ENCODE results near the gene PRELID2.
A peak's percentile ranks its signal among the peaks of the same experiment; 100 is the strongest.

The PRELID2 gene

GRCh38 chr5:145787001-145787400, 48.1 kb downstream of the PRELID2 start:
- Histone ChIP-seq H3K4me1 (ENCODE audit: control insufficient read depth, insufficient read depth, low read depth, low read length) (peaks cover 1% of the 10 kb centered on the region), H2AK5ac (ENCODE audit: low read length, severe bottlenecking) (no peak overlapping the region), H3K36me3 (ENCODE audit: control insufficient read depth in 1 of 2, insufficient read depth in 2 of 2, low read depth in 1 of 2, low read length in 2 of 2) (no peaks in the 10 kb centered on the region), H3K4me2 (ENCODE audit: low read length, poor library complexity, severe bottlenecking) (no peak overlapping the region), H4K8ac (ENCODE audit: low read length) (no peak overlapping the region), H2BK5ac (ENCODE audit: low read depth, low read length, poor library complexity, severe bottlenecking) (no peak overlapping the region), H2BK120ac (ENCODE audit: low read depth, low read length) (no peak overlapping the region), H3K14ac (ENCODE audit: low read length in 2 of 2) (no peak overlapping the region), H3K23ac (ENCODE audit: low read length in 2 of 2) (no peak overlapping the region), H2AFZ (ENCODE audit: low read depth, low read length) (no peak overlapping the region), H3K79me1 (replicated peaks; ENCODE audit: low read length, poor library complexity, severe bottlenecking) (peaks cover 1% of the 10 kb centered on the region), H2BK12ac (ENCODE audit: low read length in 2 of 2) (no peak overlapping the region), H3K9me3 (ENCODE audit: control insufficient read depth, low read length) (no peaks in the 10 kb centered on the region), H3K27me3 (ENCODE audit: control insufficient read depth in 1 of 2, insufficient read depth in 1 of 2, low read length in 2 of 2) (no peaks in the 10 kb centered on the region), H3K18ac (ENCODE audit: low read depth in 1 of 2, low read length in 2 of 2) (no peak overlapping the region), H2BK15ac (ENCODE audit: low read depth, poor library complexity, severe bottlenecking) (no peak overlapping the region), H3K4ac (ENCODE audit: low read depth in 1 of 2, low read length in 2 of 2) (no peak overlapping the region), H3K9ac (ENCODE audit: low read length) (no peak overlapping the region), H3K27ac (ENCODE audit: low read length, poor library complexity, severe bottlenecking) (no peak overlapping the region), H4K91ac (ENCODE audit: low read length) (no peak overlapping the region), H3K4me3 (ENCODE audit: insufficient read depth in 1 of 2, low read depth in 1 of 2, low read length in 2 of 2) (peak overlapping the region in 1 of 2 experiments; percentile 27)
- 85% methylated on average over 5 of the region's 5 CpGs for WGBS
- peak; percentile 13 for DNase-seq

DNA sequence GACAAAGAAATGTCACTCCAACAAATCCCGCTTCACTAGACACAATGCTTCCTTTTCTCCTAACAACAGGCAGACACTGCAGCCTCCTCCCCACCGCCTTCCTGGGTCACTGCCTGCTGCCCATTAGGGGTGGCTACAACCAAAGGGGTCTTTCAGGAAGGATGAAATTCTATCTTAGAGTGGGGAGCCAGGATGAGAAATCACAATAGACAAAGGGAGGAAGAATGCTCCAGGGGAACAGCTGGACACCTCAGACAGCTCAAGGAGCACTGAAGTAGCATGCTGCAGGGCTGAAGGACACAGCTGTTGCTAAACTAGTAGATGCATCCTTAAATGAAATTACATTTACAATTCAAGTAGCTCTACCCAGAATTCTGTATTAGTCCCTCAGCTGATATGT, 54.2 kb downstream of the PRELID2 start:
- Histone ChIP-seq H2AK5ac (ENCODE audit: low read length, severe bottlenecking) (no peak overlapping the region), H4K91ac (ENCODE audit: low read length) (no peak overlapping the region), H3K4me1 (ENCODE audit: control insufficient read depth, insufficient read depth, low read depth, low read length) (no peaks in the 10 kb centered on the region), H3K4ac (ENCODE audit: low read depth in 1 of 2, low read length in 2 of 2) (no peak overlapping the region), H2BK12ac (ENCODE audit: low read length in 2 of 2) (no peak overlapping the region), H3K14ac (ENCODE audit: low read length in 2 of 2) (no peak overlapping the region), H2BK15ac (ENCODE audit: low read depth, poor library complexity, severe bottlenecking) (no peak overlapping the region), H3K27ac (ENCODE audit: low read length, poor library complexity, severe bottlenecking) (no peak overlapping the region), H3K18ac (ENCODE audit: low read depth in 1 of 2, low read length in 2 of 2) (no peak overlapping the region), H4K8ac (ENCODE audit: low read length) (no peak overlapping the region), H3K9ac (ENCODE audit: low read length) (no peak overlapping the region), H2AFZ (ENCODE audit: low read depth, low read length) (no peak overlapping the region), H2BK120ac (ENCODE audit: low read depth, low read length) (no peak overlapping the region), H3K23ac (ENCODE audit: low read length in 2 of 2) (no peak overlapping the region), H2BK5ac (ENCODE audit: low read depth, low read length, poor library complexity, severe bottlenecking) (no peak overlapping the region), H3K4me3 (ENCODE audit: insufficient read depth in 1 of 2, low read depth in 1 of 2, low read length in 2 of 2) (no peak overlapping the region), H3K79me1 (replicated peaks; ENCODE audit: low read length, poor library complexity, severe bottlenecking) (no peaks in the 10 kb centered on the region), H3K27me3 (ENCODE audit: control insufficient read depth in 1 of 2, insufficient read depth in 1 of 2, low read length in 2 of 2) (no peaks in the 10 kb centered on the region), H3K4me2 (ENCODE audit: low read length, poor library complexity, severe bottlenecking) (no peak overlapping the region), H3K9me3 (ENCODE audit: control insufficient read depth, low read length) (no peaks in the 10 kb centered on the region), H3K36me3 (ENCODE audit: control insufficient read depth in 1 of 2, insufficient read depth in 2 of 2, low read depth in 1 of 2, low read length in 2 of 2) (no peaks in the 10 kb centered on the region)
- no peak for DNase-seq
- 100% methylated on average over 2 of the region's 2 CpGs for WGBS

DNA sequence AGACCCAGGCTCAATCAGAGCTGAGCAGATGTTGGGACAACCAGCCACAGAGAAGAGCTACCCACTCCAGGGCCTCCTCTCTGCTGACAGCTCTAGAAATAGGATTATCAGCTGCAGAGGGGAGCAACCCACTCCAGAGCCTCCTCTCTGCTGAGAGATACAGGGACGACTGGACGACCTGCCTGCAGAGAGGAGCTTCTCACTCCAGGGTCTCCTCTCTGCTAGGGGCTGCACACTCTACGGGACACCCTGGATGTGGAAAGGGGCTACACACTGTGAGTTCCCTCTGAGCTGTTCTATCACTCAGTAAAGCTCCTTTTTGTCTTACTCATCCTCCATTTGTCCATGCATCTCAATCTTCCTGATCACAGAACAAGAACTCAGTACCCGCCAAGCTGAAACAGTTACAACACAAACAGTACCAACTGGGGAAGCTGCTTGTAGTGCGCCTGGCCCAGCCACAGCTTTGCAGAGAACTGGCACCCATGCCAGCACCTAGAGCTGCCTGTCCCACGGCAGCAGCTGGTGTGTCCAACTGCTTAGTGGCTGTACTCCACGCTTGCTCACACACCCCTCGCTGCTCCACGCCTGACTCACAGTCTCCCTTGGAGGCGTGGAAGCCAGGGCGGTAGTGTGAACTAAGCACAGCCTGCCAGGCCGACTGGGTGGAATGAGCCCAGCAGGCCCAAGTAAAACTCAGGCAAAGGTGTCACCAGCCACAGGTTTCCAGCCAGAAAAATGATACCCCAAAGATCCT, 56.8 kb downstream of the PRELID2 start:
- Histone ChIP-seq H3K9ac (ENCODE audit: low read length) (no peak overlapping the region), H4K91ac (ENCODE audit: low read length) (no peak overlapping the region), H2AFZ (ENCODE audit: low read depth, low read length) (no peak overlapping the region), H3K18ac (ENCODE audit: low read depth in 1 of 2, low read length in 2 of 2) (peak overlapping the region in 1 of 2 experiments; percentile 13), H3K14ac (ENCODE audit: low read length in 2 of 2) (no peak overlapping the region), H3K9me3 (ENCODE audit: control insufficient read depth, low read length) (no peaks in the 10 kb centered on the region), H2BK5ac (ENCODE audit: low read depth, low read length, poor library complexity, severe bottlenecking) (no peak overlapping the region), H3K4me2 (ENCODE audit: low read length, poor library complexity, severe bottlenecking) (no peak overlapping the region), H2BK120ac (ENCODE audit: low read depth, low read length) (no peak overlapping the region), H2BK15ac (ENCODE audit: low read depth, poor library complexity, severe bottlenecking) (no peak overlapping the region), H3K23ac (ENCODE audit: low read length in 2 of 2) (no peak overlapping the region), H4K8ac (ENCODE audit: low read length) (no peak overlapping the region), H3K4ac (ENCODE audit: low read depth in 1 of 2, low read length in 2 of 2) (no peak overlapping the region), H2AK5ac (ENCODE audit: low read length, severe bottlenecking) (no peak overlapping the region), H3K4me3 (ENCODE audit: insufficient read depth in 1 of 2, low read depth in 1 of 2, low read length in 2 of 2) (no peak overlapping the region), H3K27ac (ENCODE audit: low read length, poor library complexity, severe bottlenecking) (no peak overlapping the region), H2BK12ac (ENCODE audit: low read length in 2 of 2) (no peak overlapping the region), H3K79me1 (replicated peaks; ENCODE audit: low read length, poor library complexity, severe bottlenecking) (no peaks in the 10 kb centered on the region), H3K36me3 (ENCODE audit: control insufficient read depth in 1 of 2, insufficient read depth in 2 of 2, low read depth in 1 of 2, low read length in 2 of 2) (no peaks in the 10 kb centered on the region), H3K27me3 (ENCODE audit: control insufficient read depth in 1 of 2, insufficient read depth in 1 of 2, low read length in 2 of 2) (no peaks in the 10 kb centered on the region), H3K4me1 (ENCODE audit: control insufficient read depth, insufficient read depth, low read depth, low read length) (no peaks in the 10 kb centered on the region)
- WGBS, result 97% methylated on average over 12 of the region's 12 CpGs
- no peak for DNase-seq

DNA sequence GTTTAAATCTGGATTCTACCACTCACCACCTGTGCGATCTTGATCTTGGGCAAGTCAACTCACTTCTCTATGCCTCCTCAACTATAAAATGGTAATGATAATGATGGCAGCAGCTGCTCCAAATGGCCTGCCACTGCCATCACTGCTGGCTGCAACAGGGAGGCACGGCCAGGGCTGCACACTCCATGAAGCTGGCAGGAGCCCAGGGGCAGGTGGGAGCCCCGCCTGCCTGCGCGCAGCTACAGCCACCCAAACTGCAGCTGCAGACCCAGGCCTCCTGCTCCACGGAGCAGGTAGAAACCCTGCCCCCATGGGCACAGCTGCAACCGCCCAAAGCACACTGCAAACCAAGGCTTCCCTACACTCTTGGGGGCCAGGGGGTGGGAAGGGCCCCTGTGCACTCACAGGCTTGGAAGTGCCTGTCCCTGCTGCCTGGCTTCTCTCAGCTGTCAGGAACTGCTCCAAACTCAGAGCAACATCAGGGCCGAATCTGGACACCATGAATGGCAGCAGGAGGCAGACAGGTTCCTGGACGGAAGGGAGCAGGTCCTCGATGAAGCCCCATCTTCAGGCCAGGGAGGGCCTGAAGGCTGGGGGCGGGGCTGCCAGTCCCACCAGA, 57.6 kb downstream of the PRELID2 start:
- no peak overlapping the region for H3K9ac ChIP-seq (ENCODE audit: low read length)
- no peak overlapping the region for H3K4me3 ChIP-seq (ENCODE audit: insufficient read depth in 1 of 2, low read depth in 1 of 2, low read length in 2 of 2)
- no peak for DNase-seq
- H3K27me3 ChIP-seq (ENCODE audit: control insufficient read depth in 1 of 2, insufficient read depth in 1 of 2, low read length in 2 of 2), result no peaks in the 10 kb centered on the region
- no peaks in the 10 kb centered on the region for H3K4me1 ChIP-seq (ENCODE audit: control insufficient read depth, insufficient read depth, low read depth, low read length)
- no peaks in the 10 kb centered on the region for H3K79me1 ChIP-seq (replicated peaks; ENCODE audit: low read length, poor library complexity, severe bottlenecking)
- no peak overlapping the region for H3K4ac ChIP-seq (ENCODE audit: low read depth in 1 of 2, low read length in 2 of 2)
- 96% methylated on average over 11 of the region's 11 CpGs for WGBS
- no peak overlapping the region for H2AFZ ChIP-seq (ENCODE audit: low read depth, low read length)
- H3K9me3 ChIP-seq (ENCODE audit: control insufficient read depth, low read length), result no peaks in the 10 kb centered on the region
- no peak overlapping the region for H3K27ac ChIP-seq (ENCODE audit: low read length, poor library complexity, severe bottlenecking)
- H4K91ac ChIP-seq (ENCODE audit: low read length), result no peak overlapping the region
- H2BK15ac ChIP-seq (ENCODE audit: low read depth, poor library complexity, severe bottlenecking), result no peak overlapping the region
- no peak overlapping the region for H3K23ac ChIP-seq (ENCODE audit: low read length in 2 of 2)
- no peak overlapping the region for H2BK5ac ChIP-seq (ENCODE audit: low read depth, low read length, poor library complexity, severe bottlenecking)
- peak overlapping the region in 1 of 2 experiments; percentile 10 for H3K14ac ChIP-seq (ENCODE audit: low read length in 2 of 2)
- no peak overlapping the region for H2BK120ac ChIP-seq (ENCODE audit: low read depth, low read length)
- no peak overlapping the region for H3K18ac ChIP-seq (ENCODE audit: low read depth in 1 of 2, low read length in 2 of 2)
- H2BK12ac ChIP-seq (ENCODE audit: low read length in 2 of 2), result no peak overlapping the region
- H3K4me2 ChIP-seq (ENCODE audit: low read length, poor library complexity, severe bottlenecking), result no peak overlapping the region
- no peak overlapping the region for H2AK5ac ChIP-seq (ENCODE audit: low read length, severe bottlenecking)
- no peak overlapping the region for H4K8ac ChIP-seq (ENCODE audit: low read length)
- no peaks in the 10 kb centered on the region for H3K36me3 ChIP-seq (ENCODE audit: control insufficient read depth in 1 of 2, insufficient read depth in 2 of 2, low read depth in 1 of 2, low read length in 2 of 2)

Measured in mesenchymal stem cell (in vitro differentiated cells and primary cell).